DOHH2 (cell line): Measurements from ENCODE around the gene PARS2.

Experiments used
- H3F3A ChIP-seq: fragments of 200-600 bp; sonication (generic), shearing (Covaris generic); 2 replicates; pipeline ENCODE4 v1.6.0; 2016; ENCODE audit warnings: antibody characterized with exemption, mild to moderate bottlenecking; ENCODE audit not compliant: control insufficient read depth, insufficient read depth
- H3K27ac ChIP-seq: fragments of 200-600 bp; sonication (generic); 2 replicates; pipeline ENCODE4 v1.5.1; 2014; ENCODE audit warnings: low read depth, mild to moderate bottlenecking, low read length, moderate library complexity
- H3K27me3 ChIP-seq: fragments of 200-600 bp; sonication (generic); 2 replicates; pipeline ENCODE4 v1.6.1; 2014; ENCODE audit warnings: mild to moderate bottlenecking, low read length, mixed read lengths; ENCODE audit not compliant: control insufficient read depth
- H3K36me3 ChIP-seq: fragments of 200-600 bp; sonication (generic); 2 replicates; pipeline ENCODE4 v1.6.1; 2014; ENCODE audit warnings: mild to moderate bottlenecking, low read length, moderate library complexity, mixed read lengths; ENCODE audit not compliant: control insufficient read depth
- H3K4me1 ChIP-seq: fragments of 200-600 bp; sonication (generic); 2 replicates; pipeline ENCODE4 v1.6.1; 2014; ENCODE audit warnings: mild to moderate bottlenecking, low read length, mixed read lengths; ENCODE audit not compliant: control insufficient read depth
- H3K4me2 ChIP-seq: fragments of 200-600 bp; sonication (generic); 2 replicates; pipeline ENCODE4 v1.6.0; 2014; ENCODE audit warnings: mild to moderate bottlenecking, low read length, moderate library complexity
- H3K4me3 ChIP-seq: fragments of 200-600 bp; sonication (generic); 2 replicates; pipeline ENCODE4 v1.5.1; 2014; ENCODE audit warnings: mild to moderate bottlenecking, low read length, mixed read lengths
- H3K79me2 ChIP-seq: fragments of 200-600 bp; sonication (generic); 2 replicates; pipeline ENCODE4 v1.6.1; 2014; ENCODE audit warnings: mild to moderate bottlenecking, low read length, mixed read lengths; ENCODE audit not compliant: control insufficient read depth
- H3K9me2 ChIP-seq: fragments of 200-600 bp; sonication (generic); replicated peaks from 2 replicates; pipeline ENCODE4 v1.6.1; 2014; ENCODE audit warnings: mild to moderate bottlenecking, low read length, mixed read lengths; ENCODE audit not compliant: control insufficient read depth
- H3K9me3 ChIP-seq: fragments of 200-600 bp; sonication (generic); 2 replicates; pipeline ENCODE4 v1.6.1; 2014; ENCODE audit warnings: antibody characterized with exemption, low read length, mixed read lengths; ENCODE audit not compliant: control insufficient read depth, insufficient read depth
- H4K20me1 ChIP-seq: fragments of 200-600 bp; sonication (generic); 2 replicates; pipeline ENCODE4 v1.6.0; 2014; ENCODE audit warnings: low read depth, mild to moderate bottlenecking, antibody characterized with exemption, low read length, moderate library complexity; ENCODE audit not compliant: control insufficient read depth, insufficient read depth
- EZH2phosphoT487 ChIP-seq: fragments of 200-600 bp; sonication (generic); IDR thresholded peaks from 2 replicates; pipeline ENCODE4 v1.6.1; 2017; ENCODE audit warnings: borderline replicate concordance, mild to moderate bottlenecking, antibody characterized with exemption, low read length, moderate library complexity, mixed read lengths
- TF ChIP-seq, protein P1 (sequence below): fragments of 200-600 bp; sonication (generic); IDR thresholded peaks from one replicate; pipeline ENCODE4 v1.5.1; 2014; ENCODE audit warnings: antibody characterized with exemption, mild to moderate bottlenecking, low read depth, low read length; ENCODE audit not compliant: poor library complexity, severe bottlenecking

The PARS2 gene

DNA sequence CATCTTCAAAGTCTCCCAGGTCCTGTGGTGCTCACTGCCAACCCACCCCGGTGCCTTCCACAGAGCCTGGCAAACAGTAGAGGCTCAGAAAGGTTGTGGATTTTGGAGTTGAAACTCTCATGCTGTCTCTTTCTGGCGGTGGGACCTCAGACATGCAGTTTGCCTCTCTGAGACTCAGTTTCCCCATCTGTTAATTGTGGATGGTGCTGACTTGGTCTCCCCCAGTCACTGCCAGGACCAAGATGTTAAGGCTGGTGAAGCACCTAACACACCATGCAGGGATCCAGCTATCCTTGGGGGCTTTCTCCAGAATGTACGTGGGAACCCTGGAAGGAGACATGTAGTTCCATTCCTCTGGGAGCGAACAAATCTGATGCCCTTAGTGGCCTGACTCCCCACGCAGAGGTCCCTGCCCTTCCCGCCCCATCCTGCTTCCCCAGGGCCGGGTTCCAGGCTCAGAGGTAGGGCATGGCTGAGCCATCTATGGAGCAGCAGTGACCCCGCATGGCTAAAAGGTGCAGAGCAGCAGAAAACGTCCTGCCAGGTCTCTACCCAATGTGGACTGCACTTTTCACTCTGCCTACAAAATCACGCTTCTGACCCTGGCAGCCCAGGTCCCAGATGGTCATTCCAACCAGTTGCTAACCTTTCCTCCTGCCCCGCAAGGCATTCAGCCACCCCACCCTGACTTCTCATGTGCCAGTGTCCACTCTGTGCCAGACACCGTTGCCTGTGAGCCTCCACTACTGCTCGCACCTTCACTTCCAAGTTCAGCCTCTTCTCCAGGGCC lies 46.0 kb upstream of the PARS2 start:
- H3K36me3 ChIP-seq: no peaks in the 10 kb centered on the region
- no peaks in the 10 kb centered on the region for H3K4me1 ChIP-seq
- no peak overlapping the region for H3K4me3 ChIP-seq
- TF ChIP-seq, protein P1, sequence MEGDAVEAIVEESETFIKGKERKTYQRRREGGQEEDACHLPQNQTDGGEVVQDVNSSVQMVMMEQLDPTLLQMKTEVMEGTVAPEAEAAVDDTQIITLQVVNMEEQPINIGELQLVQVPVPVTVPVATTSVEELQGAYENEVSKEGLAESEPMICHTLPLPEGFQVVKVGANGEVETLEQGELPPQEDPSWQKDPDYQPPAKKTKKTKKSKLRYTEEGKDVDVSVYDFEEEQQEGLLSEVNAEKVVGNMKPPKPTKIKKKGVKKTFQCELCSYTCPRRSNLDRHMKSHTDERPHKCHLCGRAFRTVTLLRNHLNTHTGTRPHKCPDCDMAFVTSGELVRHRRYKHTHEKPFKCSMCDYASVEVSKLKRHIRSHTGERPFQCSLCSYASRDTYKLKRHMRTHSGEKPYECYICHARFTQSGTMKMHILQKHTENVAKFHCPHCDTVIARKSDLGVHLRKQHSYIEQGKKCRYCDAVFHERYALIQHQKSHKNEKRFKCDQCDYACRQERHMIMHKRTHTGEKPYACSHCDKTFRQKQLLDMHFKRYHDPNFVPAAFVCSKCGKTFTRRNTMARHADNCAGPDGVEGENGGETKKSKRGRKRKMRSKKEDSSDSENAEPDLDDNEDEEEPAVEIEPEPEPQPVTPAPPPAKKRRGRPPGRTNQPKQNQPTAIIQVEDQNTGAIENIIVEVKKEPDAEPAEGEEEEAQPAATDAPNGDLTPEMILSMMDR: peak; percentile 85
- no peak for TF ChIP-seq EZH2phosphoT487
- no peaks in the 10 kb centered on the region for H3F3A ChIP-seq
- H3K27me3 ChIP-seq: peaks cover 17% of the 10 kb centered on the region
- no peaks in the 10 kb centered on the region for H3K9me2 ChIP-seq
- H4K20me1 ChIP-seq: no peaks in the 10 kb centered on the region
- H3K9me3 ChIP-seq: no peaks in the 10 kb centered on the region
- no peaks in the 10 kb centered on the region for H3K79me2 ChIP-seq
- H3K27ac ChIP-seq: no peak overlapping the region
- no peak overlapping the region for H3K4me2 ChIP-seq

DNA sequence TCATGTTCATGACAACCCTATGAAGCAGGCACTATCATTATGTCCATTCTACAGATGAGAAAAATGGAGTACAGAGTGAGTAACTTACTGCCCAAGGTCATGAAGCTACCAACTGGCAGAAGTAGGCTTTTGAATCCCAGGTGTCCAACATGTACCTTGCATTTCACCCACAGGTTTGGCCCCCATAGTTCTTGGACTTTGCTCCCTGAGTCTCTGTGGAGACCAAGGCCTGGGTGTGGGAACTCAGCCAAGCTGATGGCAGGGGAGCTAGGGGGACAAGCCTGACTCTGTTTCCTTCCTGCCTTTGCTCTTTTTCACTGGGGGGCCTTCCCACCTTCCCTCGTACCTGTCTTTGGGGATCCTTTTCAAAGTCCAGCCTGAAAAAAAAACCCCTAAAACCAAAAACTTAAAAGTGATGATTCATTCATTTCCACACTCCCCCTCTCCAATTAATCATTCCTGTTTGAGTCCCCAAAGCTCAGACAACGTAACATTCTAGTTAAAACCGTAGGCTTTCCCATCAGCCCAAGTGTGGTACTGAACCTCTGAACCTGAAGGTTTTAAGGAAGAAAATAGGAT lies 45.3 kb upstream of the PARS2 start:
- Histone ChIP-seq H4K20me1 (no peaks in the 10 kb centered on the region), H3K9me2 (no peaks in the 10 kb centered on the region), H3K9me3 (no peaks in the 10 kb centered on the region), H3K27ac (no peak overlapping the region), H3K4me2 (no peak overlapping the region), H3K4me1 (no peaks in the 10 kb centered on the region), H3F3A (no peaks in the 10 kb centered on the region), H3K36me3 (no peaks in the 10 kb centered on the region), H3K4me3 (no peak overlapping the region), H3K27me3 (peaks cover 17% of the 10 kb centered on the region), H3K79me2 (no peaks in the 10 kb centered on the region)
- TF ChIP-seq, protein P1: no peak
- TF ChIP-seq EZH2phosphoT487: no peak

DNA sequence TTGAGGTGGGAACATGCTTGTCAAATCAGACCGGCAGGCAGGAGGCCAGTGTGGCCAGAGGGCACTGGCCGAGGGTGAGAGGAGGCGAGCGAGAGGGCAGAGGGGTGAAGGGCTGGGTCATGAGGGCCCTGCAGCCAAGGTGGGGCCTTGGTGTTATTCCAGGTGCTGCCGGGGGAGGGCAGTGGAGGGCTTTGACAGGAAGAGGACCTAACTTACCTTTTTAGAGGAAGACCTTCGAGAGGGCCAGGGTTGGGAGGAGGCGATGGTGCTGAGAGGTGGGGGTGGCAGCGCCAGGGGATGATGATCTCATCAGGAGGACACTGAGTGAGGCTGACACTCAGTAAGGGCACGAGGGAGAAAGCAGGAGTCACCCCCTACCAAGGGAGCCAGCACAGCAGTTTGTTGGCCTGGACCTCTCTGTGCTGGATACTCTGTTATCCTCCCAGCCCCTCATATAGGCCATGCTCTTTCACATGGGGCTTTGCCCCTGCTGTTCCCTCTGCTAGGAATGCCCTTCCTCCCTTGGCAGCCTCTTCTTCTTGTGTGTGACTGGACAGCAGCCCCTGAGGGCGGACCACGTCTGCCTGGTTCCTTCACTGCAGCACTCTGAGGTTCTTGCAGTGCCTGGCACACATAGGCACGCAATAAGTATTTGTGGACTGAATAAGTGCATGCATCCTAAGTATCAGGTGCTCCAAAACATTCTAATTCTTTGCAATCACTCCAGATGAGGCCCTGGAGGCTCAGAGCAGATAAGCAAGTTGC lies 44.3 kb upstream of the PARS2 start:
- Histone ChIP-seq H3K27me3 (peaks cover 12% of the 10 kb centered on the region), H3K27ac (no peak overlapping the region), H3F3A (no peaks in the 10 kb centered on the region), H3K4me3 (no peak overlapping the region), H3K36me3 (no peaks in the 10 kb centered on the region), H3K4me2 (no peak overlapping the region), H3K9me2 (no peaks in the 10 kb centered on the region), H4K20me1 (no peaks in the 10 kb centered on the region), H3K79me2 (no peaks in the 10 kb centered on the region), H3K9me3 (no peaks in the 10 kb centered on the region), H3K4me1 (no peaks in the 10 kb centered on the region)
- TF ChIP-seq, protein P1: peak; percentile 51
- TF ChIP-seq EZH2phosphoT487: no peak
